Retinal pigment epithelial cell (primary cell): Measurements from ENCODE around the gene PRSS12.

Experiments used
- DNase-seq: peaks from one replicate; pipeline ENCODE4 v3.0.0-alpha.2; 2010; ENCODE audit warnings: low read depth
- H3K4me3 ChIP-seq: 2 replicates; pipeline ENCODE4 v1.5.1; 2011; ENCODE audit warnings: mild to moderate bottlenecking, low read length, control low read depth, moderate library complexity
- CTCF ChIP-seq: conservative IDR thresholded peaks from 2 replicates; pipeline ENCODE4 v1.5.1; 2011; ENCODE audit warnings: low read depth, low read length, control low read depth, inconsistent platforms

The PRSS12 gene

GRCh38 chr4:118390121-118390520 lies 37.3 kb upstream of the PRSS12 start:
- TF ChIP-seq CTCF, result no peak
- DNase-seq, result no peak
- no peak overlapping the region for H3K4me3 ChIP-seq

- DNase-seq, result no peak
- TF ChIP-seq CTCF, result no peak
- H3K4me3 ChIP-seq, result no peak overlapping the region
These were observed 36.9 kb upstream of the PRSS12 start for GRCh38 chr4:118389721-118390120.

GRCh38 chr4:118388606-118389005 lies 35.8 kb upstream of the PRSS12 start:
- TF ChIP-seq CTCF, result no peak

DNA sequence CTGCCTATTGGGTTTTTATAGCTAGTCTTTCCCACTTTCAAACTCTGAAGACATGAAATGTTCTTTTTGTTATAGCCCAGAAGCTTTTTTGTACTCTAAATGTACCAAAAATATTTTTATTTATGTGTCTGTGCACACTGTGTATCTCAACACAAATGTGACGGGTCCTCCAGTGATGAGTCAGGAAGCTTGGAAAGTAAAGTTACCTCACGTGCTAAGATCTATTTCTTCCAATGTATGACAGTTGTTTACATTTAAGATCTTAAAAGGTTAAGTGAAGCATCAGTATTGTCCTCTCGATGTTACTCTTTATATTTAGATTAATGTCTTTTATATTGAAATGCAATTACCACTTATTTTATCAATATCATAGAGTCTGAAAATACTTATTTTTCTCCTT lies 29.1 kb upstream of the PRSS12 start:
- H3K4me3 ChIP-seq, result no peak overlapping the region
- no peak for DNase-seq
- TF ChIP-seq CTCF, result no peak

More at GRCh38 chr4:118388606-118389005, 35.8 kb upstream of the PRSS12 start:
- no peak for DNase-seq
- no peak overlapping the region for H3K4me3 ChIP-seq

GRCh38 chr4:118373614-118374255 lies 20.9 kb upstream of the PRSS12 start:
- no peak for TF ChIP-seq CTCF
- peak; percentile 79 for DNase-seq
- no peak overlapping the region for H3K4me3 ChIP-seq

GRCh38 chr4:118372251-118372650 lies 19.4 kb upstream of the PRSS12 start:
- no peak for TF ChIP-seq CTCF
- no peak overlapping the region for H3K4me3 ChIP-seq
- DNase-seq, result no peak

- TF ChIP-seq CTCF, result no peak
- H3K4me3 ChIP-seq, result no peak overlapping the region
- no peak for DNase-seq
These were observed 16.4 kb upstream of the PRSS12 start for GRCh38 chr4:118369231-118369630.
